Caco-2 (cell line): ENCODE data around the gene ANXA2. TPM values are rescaled to one million over a fixed set of nuclear protein-coding genes. Genes with fewer than 3 reads are reported as not detected.

Source experiments
- BruUV-seq: library from RNA; stranded (reverse); fragments of 400-500 nt; replicated peaks from 2 replicates; lab custom pipeline; 2021; lab: Mats Ljungman, UMichigan
- CTCF ChIA-PET: fragments of 300-600 bp; sonication (Branson Sonifier 250); formaldehyde crosslinking; loops from one replicate; lab custom pipeline; 2022; ENCODE audit warnings: antibody characterized with exemption; lab: Charles Lee
- POLR2A ChIA-PET: fragments of 300-600 bp; sonication (Branson Sonifier 250); formaldehyde crosslinking; loops from one replicate; lab custom pipeline; 2022; ENCODE audit warnings: antibody characterized with exemption; lab: Charles Lee
- DNase-seq, 2 experiments: peaks; one replicate each; pipeline versions ENCODE4 v3.0.0 to v3.0.0-alpha.2; 2020 to 2022
- H3K27me3 ChIP-seq: replicated peaks from 2 replicates; pipeline ENCODE4 v1.6.0; 2011; ENCODE audit warnings: low read length; ENCODE audit not compliant: control insufficient read depth, insufficient read depth
- H3K36me3 ChIP-seq: 2 replicates; pipeline ENCODE4 v1.5.1; 2011; ENCODE audit warnings: low read length; ENCODE audit not compliant: control insufficient read depth, insufficient read depth
- H3K4me1 ChIP-seq: fragments of 250-450 bp; sonication (Bioruptor Pico); 2 replicates; pipeline ENCODE4 v1.5.1; 2020; ENCODE audit warnings: mild to moderate bottlenecking
- H3K4me3 ChIP-seq: 2 replicates; pipeline ENCODE4 v1.5.1; 2011; ENCODE audit warnings: low read depth, mild to moderate bottlenecking, control low read depth, low read length
- H3K9me3 ChIP-seq: fragments of 250-450 bp; sonication (Bioruptor Pico); 2 replicates; pipeline ENCODE4 v1.5.1; 2020; ENCODE audit warnings: mild to moderate bottlenecking, moderate library complexity
- H3K27ac Mint-ChIP-seq: one replicate; pipeline ENCODE4 v1.8.0; 2022; ENCODE audit warnings: mixed read lengths; ENCODE audit not compliant: unreplicated experiment
- H3K27me3 Mint-ChIP-seq: one replicate; pipeline ENCODE4 v1.8.0; 2022; ENCODE audit warnings: mixed read lengths; ENCODE audit not compliant: insufficient read depth, unreplicated experiment
- H3K36me3 Mint-ChIP-seq: one replicate; pipeline ENCODE4 v1.8.0; 2022; ENCODE audit warnings: mild to moderate bottlenecking, mixed read lengths; ENCODE audit not compliant: insufficient read depth, unreplicated experiment
- H3K4me1 Mint-ChIP-seq: one replicate; pipeline ENCODE4 v1.8.0; 2022; ENCODE audit warnings: low read depth, mixed read lengths; ENCODE audit not compliant: unreplicated experiment
- H3K4me3 Mint-ChIP-seq: one replicate; pipeline ENCODE4 v1.8.0; 2022; ENCODE audit warnings: mild to moderate bottlenecking, moderate library complexity, mixed read lengths; ENCODE audit not compliant: unreplicated experiment
- H3K9me3 Mint-ChIP-seq: one replicate; pipeline ENCODE4 v1.8.0; 2022; ENCODE audit warnings: mixed read lengths; ENCODE audit not compliant: unreplicated experiment
- intact Hi-C: fragments of 100-400 bp; cut with micrococcal nuclease; formaldehyde crosslinking; loops from one replicate; pipeline ENCODE4 v1.10.0; 2022; ENCODE audit not compliant: unreplicated experiment
- total RNA-seq: library from RNA; stranded (reverse); gene quantifications from 2 replicates; pipeline ENCODE4 v1.2.3, GENCODE V29; 2022
- TF ChIP-seq, protein P1 (sequence below), 2 experiments: fragments of 200-600 bp in 1 of 2; IDR thresholded peaks; 1 replicate in 1 of 2; 2 replicates in 1 of 2; pipeline versions ENCODE4 v1.5.1 to v1.8.0; 2011 to 2022; ENCODE audit warnings: antibody characterized with exemption in 1 of 2, control low read depth in 1 of 2, inconsistent platforms in 1 of 2, low read depth in 1 of 2, low read length in 1 of 2, mild to moderate bottlenecking in 1 of 2, moderate library complexity in 1 of 2; ENCODE audit not compliant: insufficient read depth in 1 of 2, severe bottlenecking in 1 of 2, unreplicated experiment in 1 of 2

The ANXA2 gene
- total RNA-seq, 1 experiment from 2014 or later, result 1,141 TPM

DNA sequence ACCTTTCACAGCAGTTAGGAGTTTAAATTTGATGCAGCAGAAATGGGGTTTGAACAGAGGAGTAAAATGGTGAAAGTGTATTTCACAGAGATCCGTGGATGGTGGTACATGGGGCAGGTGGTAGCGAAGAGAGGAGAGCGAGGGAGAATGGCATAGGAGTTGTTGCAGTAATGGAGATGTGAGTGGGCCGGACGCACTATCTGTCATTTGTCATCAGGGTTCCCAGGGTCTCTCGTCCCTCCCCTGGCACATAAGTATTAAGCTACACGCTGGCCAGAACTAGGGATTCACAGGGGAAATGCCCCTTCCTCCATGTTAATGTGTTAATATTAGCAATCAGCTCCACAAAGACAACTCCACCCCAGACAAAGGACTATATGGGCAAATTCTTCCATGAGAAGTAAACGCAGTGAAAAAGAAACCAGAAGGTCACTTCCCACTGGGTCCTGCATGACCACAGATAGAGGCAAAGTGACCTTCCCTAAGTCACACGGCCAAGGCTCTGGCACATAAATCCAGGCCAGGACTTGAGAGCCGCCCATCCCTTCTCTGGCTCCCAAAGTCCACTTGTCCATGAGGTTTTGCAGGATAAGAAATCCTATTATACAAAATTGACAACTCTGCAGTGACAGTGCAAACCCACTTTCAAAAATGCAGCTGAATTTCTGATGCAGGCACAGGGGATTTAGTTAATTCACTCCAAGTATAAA, 42.5 kb downstream of the ANXA2 start:
- POLR2A ChIA-PET, result no interaction called here
- Mint-ChIP-seq H3K36me3 (peaks cover 99% of the 10 kb centered on the region), H3K4me1 (peaks cover 27% of the 10 kb centered on the region), H3K27me3 (no peaks in the 10 kb centered on the region), H3K4me3 (no peak overlapping the region), H3K9me3 (no peaks in the 10 kb centered on the region), H3K27ac (peak overlapping the region; percentile 63)
- DNase-seq, result no peak
- BruUV-seq, result no TSS peak
- no peaks in the 10 kb centered on the region for H3K9me3 ChIP-seq
- TF ChIP-seq, protein P1, sequence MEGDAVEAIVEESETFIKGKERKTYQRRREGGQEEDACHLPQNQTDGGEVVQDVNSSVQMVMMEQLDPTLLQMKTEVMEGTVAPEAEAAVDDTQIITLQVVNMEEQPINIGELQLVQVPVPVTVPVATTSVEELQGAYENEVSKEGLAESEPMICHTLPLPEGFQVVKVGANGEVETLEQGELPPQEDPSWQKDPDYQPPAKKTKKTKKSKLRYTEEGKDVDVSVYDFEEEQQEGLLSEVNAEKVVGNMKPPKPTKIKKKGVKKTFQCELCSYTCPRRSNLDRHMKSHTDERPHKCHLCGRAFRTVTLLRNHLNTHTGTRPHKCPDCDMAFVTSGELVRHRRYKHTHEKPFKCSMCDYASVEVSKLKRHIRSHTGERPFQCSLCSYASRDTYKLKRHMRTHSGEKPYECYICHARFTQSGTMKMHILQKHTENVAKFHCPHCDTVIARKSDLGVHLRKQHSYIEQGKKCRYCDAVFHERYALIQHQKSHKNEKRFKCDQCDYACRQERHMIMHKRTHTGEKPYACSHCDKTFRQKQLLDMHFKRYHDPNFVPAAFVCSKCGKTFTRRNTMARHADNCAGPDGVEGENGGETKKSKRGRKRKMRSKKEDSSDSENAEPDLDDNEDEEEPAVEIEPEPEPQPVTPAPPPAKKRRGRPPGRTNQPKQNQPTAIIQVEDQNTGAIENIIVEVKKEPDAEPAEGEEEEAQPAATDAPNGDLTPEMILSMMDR (IDR thresholded peaks at IDR 0.05; ENCODE audit: insufficient read depth in 1 of 2, low read depth in 1 of 2, low read length in 1 of 2, severe bottlenecking in 1 of 2, unreplicated experiment in 1 of 2), result no peak
- H3K36me3 ChIP-seq, result peaks cover 12% of the 10 kb centered on the region
- 0 out of 2 replicates have a peak, but pooled peaks cover 5% of the 10 kb centered on the region for H3K4me1 ChIP-seq
- no peak overlapping the region for H3K4me3 ChIP-seq
- H3K27me3 ChIP-seq, result no peaks in the 10 kb centered on the region
- intact Hi-C loops, result no loop called here
- CTCF ChIA-PET, result no interaction called here

DNA sequence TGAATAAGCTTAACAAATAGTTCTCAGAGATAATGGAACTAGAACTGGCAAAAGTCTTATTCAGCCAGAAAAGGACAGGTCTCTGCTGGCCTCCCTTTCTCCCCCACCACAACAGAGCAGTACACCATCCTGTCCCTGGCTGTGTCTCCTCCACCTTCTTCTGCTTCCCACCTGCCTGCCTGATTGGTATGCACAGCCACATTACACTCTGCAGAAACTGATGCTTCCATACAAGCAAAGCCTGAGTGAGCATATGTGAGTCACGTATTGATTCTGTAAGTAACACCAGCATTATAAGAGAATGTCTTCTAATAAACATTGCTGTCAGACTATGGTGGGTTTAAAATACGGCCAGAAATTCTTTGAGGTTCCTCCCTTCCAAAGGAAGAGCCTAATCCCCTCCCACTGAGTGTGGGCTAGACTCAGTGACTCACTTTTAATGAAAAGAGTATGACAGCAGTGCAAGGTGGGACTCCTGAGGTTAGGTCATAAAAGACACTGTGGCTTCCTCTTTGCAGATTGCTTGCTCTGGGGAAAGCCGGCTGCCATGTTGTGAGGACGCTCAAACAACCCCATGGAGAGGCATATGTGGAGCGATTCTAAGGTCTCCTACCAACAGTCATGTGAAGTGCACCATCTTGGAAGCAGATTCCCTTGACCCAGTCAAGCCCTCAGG, 44.4 kb downstream of the ANXA2 start:
- peaks cover 98% of the 10 kb centered on the region for H3K36me3 Mint-ChIP-seq

DNA sequence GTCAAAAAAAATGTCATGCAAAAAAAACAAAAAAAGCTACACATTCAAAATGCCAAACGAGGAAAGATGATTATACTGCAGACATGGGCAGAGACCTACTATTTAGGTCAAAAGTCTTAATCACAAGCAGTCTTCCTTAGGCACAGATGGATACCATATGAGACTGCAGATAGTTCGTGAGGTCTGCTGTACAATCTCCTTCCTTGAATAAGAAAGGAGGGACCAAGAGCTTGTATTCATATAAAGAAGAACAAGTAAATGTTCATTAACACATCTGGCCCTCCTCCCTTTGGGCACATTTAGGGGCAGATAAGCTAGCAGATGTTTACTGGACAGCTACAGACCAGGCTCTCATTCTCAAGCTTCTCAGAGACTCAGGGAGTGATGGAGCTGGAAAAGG, 45.3 kb downstream of the ANXA2 start:
- intact Hi-C loops, result no loop called here
- Mint-ChIP-seq H3K36me3 (peaks cover 98% of the 10 kb centered on the region), H3K4me3 (no peak overlapping the region), H3K27ac (peak overlapping the region; percentile 41), H3K9me3 (no peaks in the 10 kb centered on the region), H3K4me1 (peaks cover 34% of the 10 kb centered on the region), H3K27me3 (no peaks in the 10 kb centered on the region)
- CTCF ChIA-PET, result no interaction called here
- no peaks in the 10 kb centered on the region for H3K9me3 ChIP-seq
- no peaks in the 10 kb centered on the region for H3K27me3 ChIP-seq
- TF ChIP-seq, protein P1 (IDR thresholded peaks at IDR 0.05; ENCODE audit: insufficient read depth in 1 of 2, low read depth in 1 of 2, low read length in 1 of 2, severe bottlenecking in 1 of 2, unreplicated experiment in 1 of 2), result no peak
- POLR2A ChIA-PET, result no interaction called here
- BruUV-seq, result no TSS peak
- no peak for DNase-seq
- no peak overlapping the region for H3K4me3 ChIP-seq
- H3K4me1 ChIP-seq, result no peaks in the 10 kb centered on the region
- peaks cover 13% of the 10 kb centered on the region for H3K36me3 ChIP-seq

More for the DNA sequence above, 44.4 kb downstream of the ANXA2 start:
- Mint-ChIP-seq H3K9me3 (no peaks in the 10 kb centered on the region), H3K4me1 (peaks cover 34% of the 10 kb centered on the region), H3K4me3 (no peak overlapping the region), H3K27me3 (no peaks in the 10 kb centered on the region), H3K27ac (peak overlapping the region; percentile 41)
- intact Hi-C loops, result no loop called here
- no peak overlapping the region for H3K4me3 ChIP-seq
- ChIA-PET POLR2A (no interaction called here), CTCF (no interaction called here)
- no peaks in the 10 kb centered on the region for H3K27me3 ChIP-seq
- DNase-seq, result no peak
- TF ChIP-seq, protein P1 (IDR thresholded peaks at IDR 0.05; ENCODE audit: insufficient read depth in 1 of 2, low read depth in 1 of 2, low read length in 1 of 2, severe bottlenecking in 1 of 2, unreplicated experiment in 1 of 2), result no peak
- H3K4me1 ChIP-seq, result no peaks in the 10 kb centered on the region
- peaks cover 11% of the 10 kb centered on the region for H3K36me3 ChIP-seq
- no peaks in the 10 kb centered on the region for H3K9me3 ChIP-seq
- BruUV-seq, result no TSS peak
